H1 (cell line): Measurements from ENCODE around the gene MYCBP2. TPM values are rescaled to one million over a fixed set of nuclear protein-coding genes. Genes with fewer than 3 reads are reported as not detected.

Experiments used
- BRCA1 ChIP-seq: IDR thresholded peaks from 2 replicates; pipeline ENCODE4 v1.6.1; 2012; ENCODE audit warnings: low read depth, low read length, improper control_type of control experiment
- TBP ChIP-seq: IDR thresholded peaks from 2 replicates; pipeline ENCODE4 v1.6.1; 2011; ENCODE audit warnings: low read depth, low read length, improper control_type of control experiment
- polyA plus RNA-seq, 7 experiments: library from polyadenylated mRNA; depleted of rRNA in 3 of 7; stranded (reverse) in 5 of 7; unstranded in 2 of 7; fragments of >200 nt in 5 of 7; fragments of 200-250 nt in 2 of 7; gene quantifications; 1 replicate in 5 of 7; 2 replicates in 1 of 7; 4 replicates in 1 of 7; pipeline versions ENCODE4 v1.2.1 to v1.2.3, GENCODE V29; 2011 to 2013; ENCODE audit warnings: missing spikeins in 2 of 7, mixed read lengths in 2 of 7
- total RNA-seq: library from RNA; stranded (reverse); fragmentation: NEBNext Ultra II Directional; extraction: Animal tissue kit (Norgen Biotek cat#: 25700); gene quantifications from 2 replicates; pipeline ENCODE4 v1.2.1, GENCODE V29; 2021

MYCBP2 gene
- total and polyA plus RNA-seq, 2 of the 8 experiments (the other 6 are each of a cell fraction or from before 2014, with no cell fraction given) = 19.0 to 52.1 TPM

- TF ChIP-seq BRCA1 (no peak), TBP (no peak)
Measured at GRCh38 chr13:77373502-77373901, 46.6 kb upstream of the MYCBP2 start (continued).
